Fibroblast of villous mesenchyme (primary cell): Measurements from ENCODE around the gene CEACAM19. TPM values are rescaled to one million over a fixed set of nuclear protein-coding genes. Genes with fewer than 3 reads are reported as not detected.

ENCODE experiments used
- DNase-seq: peaks from one replicate; pipeline ENCODE4 v3.0.0-alpha.2; 2010; ENCODE audit warnings: low read depth
- H3K4me3 ChIP-seq: 2 replicates; pipeline ENCODE4 v1.5.1; 2011; ENCODE audit warnings: low read depth, mild to moderate bottlenecking, low read length
- total RNA-seq: library from RNA; depleted of rRNA; stranded (reverse); fragments of >200 nt; gene quantifications from 2 replicates; pipeline ENCODE4 v1.2.3, GENCODE V29; 2012
- TF ChIP-seq, protein P1 (sequence below): IDR thresholded peaks from 2 replicates; pipeline ENCODE4 v1.5.1; 2012; ENCODE audit warnings: low read depth, mild to moderate bottlenecking, low read length; ENCODE audit not compliant: insufficient read depth

Gene CEACAM19
- total RNA-seq, 1 donor, result 5.6 TPM

- TF ChIP-seq, protein P1, sequence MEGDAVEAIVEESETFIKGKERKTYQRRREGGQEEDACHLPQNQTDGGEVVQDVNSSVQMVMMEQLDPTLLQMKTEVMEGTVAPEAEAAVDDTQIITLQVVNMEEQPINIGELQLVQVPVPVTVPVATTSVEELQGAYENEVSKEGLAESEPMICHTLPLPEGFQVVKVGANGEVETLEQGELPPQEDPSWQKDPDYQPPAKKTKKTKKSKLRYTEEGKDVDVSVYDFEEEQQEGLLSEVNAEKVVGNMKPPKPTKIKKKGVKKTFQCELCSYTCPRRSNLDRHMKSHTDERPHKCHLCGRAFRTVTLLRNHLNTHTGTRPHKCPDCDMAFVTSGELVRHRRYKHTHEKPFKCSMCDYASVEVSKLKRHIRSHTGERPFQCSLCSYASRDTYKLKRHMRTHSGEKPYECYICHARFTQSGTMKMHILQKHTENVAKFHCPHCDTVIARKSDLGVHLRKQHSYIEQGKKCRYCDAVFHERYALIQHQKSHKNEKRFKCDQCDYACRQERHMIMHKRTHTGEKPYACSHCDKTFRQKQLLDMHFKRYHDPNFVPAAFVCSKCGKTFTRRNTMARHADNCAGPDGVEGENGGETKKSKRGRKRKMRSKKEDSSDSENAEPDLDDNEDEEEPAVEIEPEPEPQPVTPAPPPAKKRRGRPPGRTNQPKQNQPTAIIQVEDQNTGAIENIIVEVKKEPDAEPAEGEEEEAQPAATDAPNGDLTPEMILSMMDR, result no peak
- H3K4me3 ChIP-seq, result no peak overlapping the region
- DNase-seq, result peak; percentile 64
These were observed 30.8 kb upstream of the CEACAM19 start for GRCh38 chr19:44640518-44640917.

DNA sequence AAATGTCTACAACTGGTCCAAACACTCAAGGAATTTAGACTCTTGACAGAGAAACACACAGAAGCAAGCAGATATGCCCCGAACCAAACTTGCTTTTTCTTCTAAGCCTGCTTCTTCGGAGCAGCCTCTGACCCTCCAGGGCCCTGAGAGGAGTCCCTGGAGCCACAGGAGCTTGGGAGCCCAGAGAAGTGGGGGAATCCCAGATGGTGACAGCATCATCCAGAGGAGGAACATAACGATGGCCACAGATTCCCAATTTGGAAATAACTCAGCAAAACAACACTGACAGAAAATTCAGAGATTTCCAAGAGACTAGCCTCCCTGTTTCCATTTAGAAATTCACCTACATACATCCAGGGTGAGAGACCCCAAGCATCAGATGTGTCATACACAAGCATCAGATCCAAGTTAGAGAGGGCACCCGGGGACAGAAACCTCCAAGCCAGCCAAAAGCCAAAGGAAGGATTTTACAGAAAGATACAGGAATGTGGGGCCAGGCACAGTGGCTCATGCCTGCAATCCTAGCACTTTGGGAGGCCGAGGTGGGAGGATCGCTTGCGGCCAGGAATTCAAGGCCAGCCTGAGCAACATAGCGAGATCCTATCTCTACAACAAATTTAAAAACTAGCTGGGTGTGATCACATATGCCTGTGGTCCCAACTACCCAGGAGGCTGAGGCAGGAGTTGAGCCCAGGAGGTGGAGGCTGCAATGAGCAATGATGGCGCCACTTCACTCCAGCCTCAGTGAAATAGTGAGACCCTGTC lies 29.6 kb upstream of the CEACAM19 start:
- H3K4me3 ChIP-seq, result no peak overlapping the region
- no peak for DNase-seq
- TF ChIP-seq, protein P1, result no peak

- H3K4me3 ChIP-seq, result no peak overlapping the region
- DNase-seq, result no peak
- TF ChIP-seq, protein P1, result no peak
These were observed 28.9 kb upstream of the CEACAM19 start for GRCh38 chr19:44642377-44642776.

DNA sequence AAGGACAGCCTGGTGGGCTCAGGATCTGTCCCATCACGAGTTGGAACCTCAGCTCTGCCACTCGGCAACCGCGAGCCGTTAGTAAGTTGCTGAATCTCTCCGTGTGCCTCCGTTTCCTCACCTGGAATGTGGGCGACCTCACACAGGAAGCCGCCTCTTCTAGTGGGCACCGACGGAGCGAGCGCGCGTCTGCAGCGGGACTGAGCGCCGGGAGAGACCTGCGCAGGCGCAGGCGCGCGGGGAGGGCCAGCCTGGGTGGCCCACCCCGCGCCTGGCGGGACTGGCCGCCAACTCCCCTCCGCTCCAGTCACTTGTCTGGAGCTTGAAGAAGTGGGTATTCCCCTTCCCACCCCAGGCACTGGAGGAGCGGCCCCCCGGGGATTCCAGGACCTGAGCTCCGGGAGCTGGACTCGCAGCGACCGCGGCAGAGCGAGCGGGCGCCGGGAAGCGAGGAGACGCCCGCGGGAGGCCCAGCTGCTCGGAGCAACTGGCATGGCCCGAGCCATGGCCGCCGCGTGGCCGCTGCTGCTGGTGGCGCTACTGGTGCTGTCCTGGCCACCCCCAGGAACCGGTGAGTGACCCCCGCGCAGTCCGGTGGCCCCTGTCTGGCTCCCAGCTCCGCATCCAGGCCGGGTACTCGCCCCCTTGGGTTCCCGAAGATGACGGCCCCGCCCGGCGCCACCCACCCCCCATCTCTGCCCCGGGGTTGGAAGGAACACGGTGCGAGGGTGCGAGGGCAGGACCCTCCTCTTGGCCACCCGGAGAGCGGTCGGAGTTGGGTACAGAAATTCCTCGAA lies 27.5 kb upstream of the CEACAM19 start, which contains the start of gene PVR:
TSS of gene PVR (plus strand) at position 306 of the 797 bp plus-strand sequence. CDS start at position 493, 187 bp downstream.
- peak; percentile 71 for DNase-seq
- peak within 1 kb of the TSS; percentile 91 for H3K4me3 ChIP-seq
- TF ChIP-seq, protein P1, result no peak

- H3K4me3 ChIP-seq, result peak overlapping the region; percentile 91
- peak; percentile 61 for DNase-seq
- TF ChIP-seq, protein P1, result no peak
These were observed 26.8 kb upstream of the CEACAM19 start for GRCh38 chr19:44644402-44645016.

GRCh38 chr19:44645407-44646048 lies 25.8 kb upstream of the CEACAM19 start:
- no peak for DNase-seq
- H3K4me3 ChIP-seq, result peak overlapping the region; percentile 47
- TF ChIP-seq, protein P1, result no peak
